ENCODE data around the gene STAM. TPM values are rescaled to one million over a fixed set of nuclear protein-coding genes. Genes with fewer than 3 reads are reported as not detected.

The STAM gene
- total and polyA plus RNA-seq, 10 of the 15 experiments (the other 5 are each of a cell fraction or from before 2014, with no cell fraction given) = 8.8 to 15.9 (median 14.4) TPM

GRCh38 chr10:17649836-17650235, 5.9 kb downstream of the STAM start:
- peaks cover 11% of the 10 kb centered on the region; the same call in 1 of the 2 replicates for H3K4me1 ChIP-seq (ENCODE audit: control insufficient read depth, insufficient read depth, low read length)
- BruUV-seq (replicated peaks) = no TSS peak
- WGBS (ENCODE audit: insufficient coverage, insufficient replicate concordance, low lambda C conversion rate, missing lambda C conversion rate) = 100% methylated on average over 2 of the region's 2 CpGs
- H3K27ac ChIP-seq (ENCODE audit: control insufficient read depth, insufficient read depth) = no peak overlapping the region
- peaks cover 18% of the 10 kb centered on the region for H3K9me3 ChIP-seq (replicated peaks; ENCODE audit: control insufficient read depth, insufficient read depth, low read length)
- POLR2A ChIA-PET = interaction anchor here (0.6 kb wide), 1 partner anchor 458 kb away, joined by 5 read pairs; no protein-coding TSS in a partner anchor
- H3K4me2 ChIP-seq (ENCODE audit: control insufficient read depth, insufficient read depth) = no peak overlapping the region
- no peak overlapping the region for H3K4me3 ChIP-seq
- DNase-seq (ENCODE audit: low read depth, low spot score) = no peak
- no peak overlapping the region for H3K9ac ChIP-seq (ENCODE audit: control insufficient read depth, insufficient read depth, low read length)
- SMC1A ChIA-PET (ENCODE audit: uncharacterized antibody, unreplicated experiment) = interaction anchor here (1.4 kb wide), 1 partner anchor 28 kb away, joined by 3 read pairs; no protein-coding TSS in a partner anchor
- RAD21 ChIA-PET (ENCODE audit: unreplicated experiment) = no interaction called here
- CTCF ChIA-PET = no interaction called here
- H2AFZ ChIP-seq (ENCODE audit: control insufficient read depth, low read depth, low read length) = no peak overlapping the region
- in situ Hi-C loops (cut with MboI) (loop anchor here (10.0 kb wide), 1 partner anchor 1005 kb away; the partner anchor contains the start of genes ARL5B and NSUN6), intact Hi-C loops (cut with micrococcal nuclease; ENCODE audit: unreplicated experiment) (no loop called here)
- peaks cover 75% of the 10 kb centered on the region for H3K79me2 ChIP-seq (ENCODE audit: control insufficient read depth, insufficient read depth, low read length)
- no peak for ATAC-seq
- H3K27me3 ChIP-seq (replicated peaks in 1 of 2; ENCODE audit: control insufficient read depth in 2 of 2, insufficient read depth in 2 of 2, low read length in 1 of 2) = no peaks in the 10 kb centered on the region
- H4K20me1 ChIP-seq (ENCODE audit: control insufficient read depth, insufficient read depth) = no peaks in the 10 kb centered on the region
- peaks cover 0 to 4% of the 10 kb centered on the region in 2 experiments; a peak in 1 of 4 replicates for H3K36me3 ChIP-seq (ENCODE audit: control insufficient read depth in 2 of 2, insufficient read depth in 2 of 2, low read length in 1 of 2)
- FAIRE-seq = no peak
- TF ChIP-seq CUX1 (IDR thresholded peaks at IDR 0.05; ENCODE audit: insufficient replicate concordance, low read depth, low read length) (no peak), NKRF (conservative IDR thresholded peaks at IDR 0.05) (no peak), YBX1 (IDR thresholded peaks at IDR 0.05) (no peak), PAX5 (IDR thresholded peaks at IDR 0.05; ENCODE audit: borderline replicate concordance, low read depth, low read length) (no peak), SIN3A (IDR thresholded peaks at IDR 0.05; ENCODE audit: low read depth, low read length) (no peak), BACH1 (IDR thresholded peaks at IDR 0.05; ENCODE audit: borderline replicate concordance) (no peak), MAX (IDR thresholded peaks at IDR 0.05; ENCODE audit: low read depth, low read length) (no peak), SMAD5 (IDR thresholded peaks at IDR 0.05; ENCODE audit: low read depth) (no peak), BHLHE40 (IDR thresholded peaks at IDR 0.05; ENCODE audit: borderline replicate concordance in 1 of 2, low read depth in 2 of 2, low read length in 1 of 2) (no peak), PRDM15 (CRISPR knock-in tag; IDR thresholded peaks at IDR 0.05) (no peak), SUZ12 (IDR thresholded peaks at IDR 0.05; ENCODE audit: unreplicated experiment) (no peak)
